Measurements from ENCODE around the gene RFFL.

RFFL gene

DNA sequence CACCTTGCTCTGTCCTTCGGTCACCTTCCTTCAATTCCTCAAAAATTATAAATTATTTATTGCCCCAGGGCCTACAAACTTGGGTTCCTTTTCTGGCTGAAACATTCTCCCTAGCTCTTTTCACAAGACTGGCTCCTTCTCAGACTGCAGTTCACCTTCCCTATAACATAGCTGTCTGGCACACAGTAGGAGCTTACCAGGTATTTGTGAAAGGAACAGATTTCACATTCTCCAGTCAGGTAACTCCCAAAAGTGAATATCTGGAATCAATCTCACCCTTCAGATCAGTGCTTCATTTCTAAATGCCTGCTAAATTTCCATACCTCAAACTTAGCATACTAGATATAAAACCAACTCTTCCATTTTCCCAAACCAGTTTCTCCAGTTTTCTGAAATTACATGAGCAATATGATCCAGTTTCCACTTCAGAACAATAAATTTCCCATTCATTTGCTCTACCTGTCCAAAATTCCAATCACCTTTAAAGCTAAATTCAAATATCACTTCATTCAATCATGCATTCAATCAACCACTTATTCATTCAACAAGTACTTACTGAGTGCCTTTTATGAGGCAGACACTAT lies 6.1 kb downstream of the RFFL start:
- in situ Hi-C loops (cut with HindIII; ENCODE audit: low pct_ligation_motif_present, low sequenced_read_pairs), result no loop called here
- Histone ChIP-seq H3K27ac (no peak overlapping the region), H3K36me3 (replicated peaks) (peaks cover 4% of the 10 kb centered on the region), H3K4me3 (ENCODE audit: low read depth, low read length) (no peak overlapping the region), H3K27me3 (replicated peaks) (no peaks in the 10 kb centered on the region)
- no peak for DNase-seq
- TF ChIP-seq, protein P1, sequence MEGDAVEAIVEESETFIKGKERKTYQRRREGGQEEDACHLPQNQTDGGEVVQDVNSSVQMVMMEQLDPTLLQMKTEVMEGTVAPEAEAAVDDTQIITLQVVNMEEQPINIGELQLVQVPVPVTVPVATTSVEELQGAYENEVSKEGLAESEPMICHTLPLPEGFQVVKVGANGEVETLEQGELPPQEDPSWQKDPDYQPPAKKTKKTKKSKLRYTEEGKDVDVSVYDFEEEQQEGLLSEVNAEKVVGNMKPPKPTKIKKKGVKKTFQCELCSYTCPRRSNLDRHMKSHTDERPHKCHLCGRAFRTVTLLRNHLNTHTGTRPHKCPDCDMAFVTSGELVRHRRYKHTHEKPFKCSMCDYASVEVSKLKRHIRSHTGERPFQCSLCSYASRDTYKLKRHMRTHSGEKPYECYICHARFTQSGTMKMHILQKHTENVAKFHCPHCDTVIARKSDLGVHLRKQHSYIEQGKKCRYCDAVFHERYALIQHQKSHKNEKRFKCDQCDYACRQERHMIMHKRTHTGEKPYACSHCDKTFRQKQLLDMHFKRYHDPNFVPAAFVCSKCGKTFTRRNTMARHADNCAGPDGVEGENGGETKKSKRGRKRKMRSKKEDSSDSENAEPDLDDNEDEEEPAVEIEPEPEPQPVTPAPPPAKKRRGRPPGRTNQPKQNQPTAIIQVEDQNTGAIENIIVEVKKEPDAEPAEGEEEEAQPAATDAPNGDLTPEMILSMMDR (IDR thresholded peaks at IDR 0.05; ENCODE audit: low read depth, low read length, missing control alignments), result no peak

GRCh38 chr17:35056013-35056412 lies 7.5 kb downstream of the RFFL start:
- no peak for DNase-seq
- no peak overlapping the region for H3K27ac ChIP-seq
- no peaks in the 10 kb centered on the region for H3K27me3 ChIP-seq (replicated peaks)
- in situ Hi-C loops (cut with HindIII; ENCODE audit: low pct_ligation_motif_present, low sequenced_read_pairs), result no loop called here
- H3K36me3 ChIP-seq (replicated peaks), result no peaks in the 10 kb centered on the region
- TF ChIP-seq, protein P1 (IDR thresholded peaks at IDR 0.05; ENCODE audit: low read depth, low read length, missing control alignments), result no peak
- no peak overlapping the region for H3K4me3 ChIP-seq (ENCODE audit: low read depth, low read length)

DNA sequence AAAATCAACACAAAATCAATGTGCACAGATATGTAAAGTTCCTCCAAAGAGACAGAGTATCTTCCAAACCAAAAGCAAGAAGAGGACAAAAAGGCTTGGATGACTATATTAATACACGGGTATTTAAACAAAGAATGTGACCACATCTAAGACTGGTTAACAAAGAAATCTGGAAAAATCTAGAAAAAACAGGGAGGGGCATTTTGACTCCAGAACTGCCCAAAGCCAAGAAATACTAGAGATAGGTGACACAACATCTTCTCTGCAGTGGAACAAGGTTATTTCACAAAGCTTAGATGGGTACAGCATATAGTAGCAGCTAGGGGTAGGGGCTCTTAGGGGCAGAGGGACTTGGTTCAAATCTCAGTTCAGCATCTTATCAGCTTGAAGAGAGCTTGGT lies 10.3 kb downstream of the RFFL start:
- Histone ChIP-seq H3K36me3 (replicated peaks) (no peaks in the 10 kb centered on the region), H3K27ac (no peak overlapping the region), H3K27me3 (replicated peaks) (no peaks in the 10 kb centered on the region), H3K4me3 (ENCODE audit: low read depth, low read length) (no peak overlapping the region)
- TF ChIP-seq, protein P1 (IDR thresholded peaks at IDR 0.05; ENCODE audit: low read depth, low read length, missing control alignments), result no peak
- in situ Hi-C loops (cut with HindIII; ENCODE audit: low pct_ligation_motif_present, low sequenced_read_pairs), result no loop called here
- no peak for DNase-seq

DNA sequence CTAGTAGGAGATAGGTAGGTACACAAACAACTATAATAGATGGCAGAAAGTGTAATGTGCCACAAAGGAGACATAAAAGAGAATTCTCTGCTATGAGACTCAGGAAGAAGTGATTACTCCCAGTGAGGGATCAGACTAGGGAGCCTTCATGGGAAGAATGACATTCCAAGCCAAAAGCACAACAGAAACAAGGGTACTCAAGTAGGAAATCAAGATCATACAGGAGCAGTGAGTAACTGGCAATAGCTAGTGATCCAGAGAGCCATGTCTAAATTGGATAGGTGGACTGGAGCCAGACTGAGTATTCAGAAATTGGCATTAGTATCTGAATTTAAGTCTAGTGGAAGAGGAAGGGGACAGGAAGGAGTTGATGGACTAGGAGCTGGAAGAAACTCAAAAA lies 10.7 kb downstream of the RFFL start:
- no peaks in the 10 kb centered on the region for H3K27me3 ChIP-seq (replicated peaks)
- no peaks in the 10 kb centered on the region for H3K36me3 ChIP-seq (replicated peaks)
- in situ Hi-C loops (cut with HindIII; ENCODE audit: low pct_ligation_motif_present, low sequenced_read_pairs), result no loop called here
- DNase-seq, result no peak
- H3K27ac ChIP-seq, result peak overlapping the region; percentile 1
- TF ChIP-seq, protein P1 (IDR thresholded peaks at IDR 0.05; ENCODE audit: low read depth, low read length, missing control alignments), result no peak
- H3K4me3 ChIP-seq (ENCODE audit: low read depth, low read length), result no peak overlapping the region

GRCh38 chr17:35052241-35052610 lies 11.3 kb downstream of the RFFL start:
- no peak overlapping the region for H3K4me3 ChIP-seq (ENCODE audit: low read depth, low read length)

More at GRCh38 chr17:35052241-35052610, 11.3 kb downstream of the RFFL start:
- in situ Hi-C loops (cut with HindIII; ENCODE audit: low pct_ligation_motif_present, low sequenced_read_pairs), result no loop called here
- Histone ChIP-seq H3K27me3 (replicated peaks) (no peaks in the 10 kb centered on the region), H3K36me3 (replicated peaks) (no peaks in the 10 kb centered on the region), H3K27ac (peak overlapping the region; percentile 20)
- peak; percentile 33 for DNase-seq
- TF ChIP-seq, protein P1 (IDR thresholded peaks at IDR 0.05; ENCODE audit: low read depth, low read length, missing control alignments), result no peak

All from brain microvascular endothelial cell (primary cell).